Measurements from ENCODE around the gene ARHGEF18.

ARHGEF18 gene

GRCh38 chr19:7377196-7377595 lies 28.5 kb downstream of the ARHGEF18 start:
- DNase-seq (ENCODE audit: insufficient read length, low spot score) (no peak), FAIRE-seq (no peak)

GRCh38 chr19:7381073-7381390 lies 32.3 kb downstream of the ARHGEF18 start:
- FAIRE-seq (no peak), DNase-seq (ENCODE audit: insufficient read length, low spot score) (no peak)

DNA sequence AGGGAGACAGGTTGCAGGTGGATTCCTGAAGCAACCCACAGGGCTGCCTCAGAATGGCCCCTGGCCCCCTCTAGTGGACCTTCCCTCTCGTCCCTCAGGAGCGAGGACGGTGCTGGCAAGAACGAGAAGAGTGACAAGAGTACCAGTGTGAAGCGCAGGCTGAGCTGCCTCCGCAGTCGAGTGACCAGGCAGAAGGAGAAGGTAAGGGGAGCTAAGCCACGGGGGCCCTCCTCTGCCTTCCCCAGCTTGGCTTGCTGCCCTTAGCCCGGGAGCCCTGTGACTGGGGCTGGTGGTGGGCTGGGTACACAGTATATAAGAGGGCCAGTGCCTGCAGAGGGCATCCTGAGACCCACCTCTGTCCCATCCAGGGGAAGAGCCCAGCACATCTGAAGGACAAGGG lies 34.0 kb downstream of the ARHGEF18 start:
- no peak for DNase-seq (ENCODE audit: insufficient read length, low spot score)
- FAIRE-seq, result no peak

DNA sequence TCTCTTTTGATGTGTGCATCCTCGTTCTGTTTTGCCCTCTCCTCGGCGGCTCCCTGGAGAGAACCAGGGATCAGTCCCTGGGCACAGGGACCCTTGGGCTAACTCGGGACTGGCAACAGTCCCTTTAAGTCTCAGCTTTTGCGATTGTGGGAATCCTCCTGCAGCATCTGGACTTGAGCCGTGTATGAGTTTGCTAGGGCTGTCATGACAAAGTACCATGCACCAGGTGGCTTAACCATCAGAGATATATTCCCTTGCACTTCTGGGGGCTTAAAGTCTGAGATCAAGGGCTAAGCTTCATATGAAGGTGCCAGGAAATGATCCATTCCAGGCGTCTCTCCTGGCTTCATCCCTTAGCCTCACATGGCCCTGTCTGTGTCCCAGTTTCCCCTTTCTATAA lies 34.5 kb downstream of the ARHGEF18 start:
- FAIRE-seq (no peak), DNase-seq (ENCODE audit: insufficient read length, low spot score) (no peak)

DNA sequence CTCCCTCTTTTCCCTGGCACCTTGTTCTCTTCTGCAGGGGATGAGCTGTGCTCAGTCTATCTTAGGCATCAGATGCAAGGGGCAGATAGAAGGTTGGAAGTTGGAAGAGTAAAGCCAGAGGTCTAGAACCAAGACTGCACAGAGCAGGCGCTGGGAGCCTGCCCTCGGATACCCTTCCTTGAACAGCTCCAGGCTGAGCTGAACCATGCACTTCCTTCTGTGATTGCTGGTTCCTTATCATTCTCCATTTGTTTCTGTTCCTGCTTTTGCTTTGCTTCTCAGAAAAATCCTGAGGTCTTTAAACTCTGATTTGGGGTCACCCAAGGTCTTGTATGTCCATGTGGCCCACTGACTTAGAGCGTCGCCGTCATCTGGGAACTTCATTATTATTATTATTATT lies 36.3 kb downstream of the ARHGEF18 start:
- no peak for FAIRE-seq

DNA sequence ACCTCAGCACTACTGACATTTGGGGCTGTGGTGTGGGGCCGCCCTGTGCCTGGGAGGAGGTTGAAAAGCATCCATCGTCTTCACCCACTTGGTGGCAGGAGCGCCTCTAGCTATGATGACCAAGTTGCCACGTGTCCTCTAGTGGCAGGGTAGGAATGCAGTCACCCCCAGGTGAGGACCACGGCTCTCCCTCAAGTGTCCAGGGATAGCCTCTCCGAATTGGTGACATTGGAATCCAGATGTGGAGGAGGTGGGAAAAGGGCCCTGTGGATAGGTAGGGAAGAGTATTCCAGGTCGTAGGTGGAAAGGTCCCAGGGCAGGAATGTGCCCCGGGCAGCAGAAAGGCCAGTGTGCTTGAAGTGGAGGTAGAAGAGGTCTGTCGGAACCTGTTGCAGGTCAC lies 37.6 kb downstream of the ARHGEF18 start:
- FAIRE-seq, result peak; percentile 58

More for the DNA sequence above, 36.3 kb downstream of the ARHGEF18 start:
- no peak for DNase-seq (ENCODE audit: insufficient read length, low spot score)

DNA sequence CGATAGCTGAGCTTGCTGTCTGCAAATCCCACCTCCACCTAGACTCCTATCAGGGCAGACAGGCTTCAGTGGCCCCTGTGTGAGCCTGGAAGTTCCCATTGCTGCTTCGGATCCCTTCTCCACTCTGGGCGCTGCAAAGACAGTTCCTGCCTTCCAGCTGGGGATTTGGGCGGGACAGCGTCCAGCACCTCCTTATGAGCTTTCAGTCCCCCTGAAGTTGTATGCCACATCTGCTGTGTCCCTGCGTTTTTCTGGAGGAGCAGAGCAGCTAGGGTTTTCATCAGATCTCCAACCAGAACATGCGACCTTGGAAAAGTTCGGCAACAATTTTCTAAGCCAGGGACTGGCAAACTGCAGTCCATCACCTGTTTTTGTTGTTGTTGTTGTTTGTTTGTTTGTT lies 38.0 kb downstream of the ARHGEF18 start:
- DNase-seq (ENCODE audit: insufficient read length, low spot score) (no peak), FAIRE-seq (no peak)

More for the DNA sequence above, 37.6 kb downstream of the ARHGEF18 start:
- DNase-seq (ENCODE audit: insufficient read length, low spot score), result peak; percentile 63

- DNase-seq (ENCODE audit: insufficient read length, low spot score), result peak; percentile 52
- peak; percentile 68 for FAIRE-seq
Observed at GRCh38 chr19:7391218-7391670, 42.5 kb downstream of the ARHGEF18 start.

GRCh38 chr19:7393459-7393858 lies 44.7 kb downstream of the ARHGEF18 start:
- FAIRE-seq, result no peak
- DNase-seq (ENCODE audit: insufficient read length, low spot score), result no peak

DNA sequence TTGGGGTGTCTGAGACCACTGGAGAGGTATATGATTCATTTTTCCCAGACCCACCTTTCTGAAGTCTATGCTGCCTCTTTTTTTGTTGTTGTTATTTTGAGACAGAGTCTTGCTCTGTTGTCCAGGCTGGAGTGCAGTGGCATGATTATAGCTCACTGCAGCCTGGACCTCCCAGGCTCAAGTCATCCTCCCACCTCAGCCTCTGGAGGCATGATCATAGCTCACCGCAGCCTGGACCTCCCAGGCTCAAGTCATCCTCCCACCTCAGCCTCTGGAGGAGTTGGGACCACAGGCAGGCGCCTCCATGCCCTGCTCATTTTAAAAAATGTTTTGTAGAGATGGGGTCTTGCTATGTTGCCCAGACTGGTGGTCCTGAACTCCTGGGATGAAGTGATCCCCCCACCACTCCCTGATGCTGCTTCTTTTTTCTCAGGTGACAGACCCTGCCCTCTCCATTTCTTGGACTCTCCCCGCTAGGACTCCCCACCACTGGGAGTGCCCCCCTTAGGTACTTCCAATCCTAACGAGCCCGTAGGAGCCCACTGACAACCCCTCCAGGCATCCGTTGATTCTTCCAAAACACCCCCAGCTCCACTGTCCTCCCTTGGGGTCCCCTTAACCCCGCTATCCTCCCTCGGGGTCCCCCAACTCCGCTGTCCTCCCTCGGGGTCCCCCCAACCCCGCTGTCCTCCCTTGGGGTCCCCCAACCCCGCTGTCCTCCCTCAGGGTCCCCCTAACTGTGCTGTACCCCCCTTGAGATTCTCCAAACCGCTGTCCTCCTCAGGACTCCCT lies 45.4 kb downstream of the ARHGEF18 start:
- FAIRE-seq (no peak), DNase-seq (ENCODE audit: insufficient read length, low spot score) (no peak)

- DNase-seq (ENCODE audit: insufficient read length, low spot score) (peak; percentile 93), FAIRE-seq (peak; percentile 98)
Observed at GRCh38 chr19:7394731-7395359, 46.1 kb downstream of the ARHGEF18 start.

DNA sequence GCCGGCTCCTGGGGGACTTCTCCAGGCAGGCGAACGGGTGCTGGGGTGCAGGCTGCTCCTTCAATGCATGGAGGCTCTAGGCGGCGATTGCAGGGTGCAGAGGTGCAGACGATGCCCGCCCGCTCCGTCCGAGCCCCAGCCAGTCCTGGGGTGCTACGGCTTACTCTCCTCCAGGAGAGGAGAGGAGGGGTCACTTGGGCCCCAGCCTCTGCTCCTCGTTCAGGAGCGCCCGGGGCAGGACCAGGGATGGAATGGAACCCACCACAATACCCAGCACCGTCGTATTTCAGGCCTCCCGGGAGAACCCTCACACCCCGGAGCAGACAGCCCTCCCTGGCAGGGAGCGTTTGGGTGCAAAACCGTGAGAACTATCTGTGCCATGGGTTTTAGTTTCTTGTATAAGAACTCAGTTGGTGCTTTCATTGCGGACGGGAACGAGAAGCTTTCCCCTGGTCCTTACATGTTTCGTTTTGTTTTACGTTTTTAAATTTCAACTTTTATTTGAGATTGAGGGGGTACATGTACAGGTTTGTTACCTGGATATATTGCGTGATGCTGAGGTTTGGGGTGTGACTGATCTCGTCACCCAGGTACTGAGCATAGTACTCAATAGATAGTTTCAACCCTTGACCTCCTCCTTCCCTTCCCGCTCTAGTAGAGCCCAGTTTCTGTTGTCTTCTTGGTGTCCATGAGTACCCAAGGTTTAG lies 46.8 kb downstream of the ARHGEF18 start:
- FAIRE-seq (no peak), DNase-seq (ENCODE audit: insufficient read length, low spot score) (no peak)

DNA sequence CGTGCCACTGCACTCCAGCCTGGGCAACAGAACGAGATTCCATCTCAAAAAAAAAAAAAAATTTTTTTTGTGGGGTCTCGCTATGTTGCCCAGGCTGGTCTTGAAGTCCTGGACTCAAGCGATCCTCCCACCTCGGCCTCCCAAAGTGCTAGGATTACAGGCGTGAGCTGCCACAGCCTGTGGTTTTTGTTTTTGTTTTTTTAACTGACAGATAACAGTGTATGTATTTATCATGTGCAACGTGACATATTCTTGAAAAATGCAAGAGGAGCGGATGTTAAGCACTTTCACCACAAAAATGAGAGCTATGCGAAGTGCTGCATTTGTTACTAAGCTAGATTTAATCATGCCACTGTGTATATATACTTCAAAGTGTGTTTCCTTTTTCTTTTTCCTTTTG lies 49.0 kb downstream of the ARHGEF18 start:
- FAIRE-seq, result no peak
- DNase-seq (ENCODE audit: insufficient read length, low spot score), result peak; percentile 77

Measured in HTR-8/SVneo (cell line).